ENCODE measurements around the gene PICALM. TPM values are rescaled to one million over a fixed set of nuclear protein-coding genes. Genes with fewer than 3 reads are reported as not detected.

The PICALM gene
- total RNA-seq, 1 donor from 2014 or later = 150 TPM

- H3K4me1 Mint-ChIP-seq = peaks cover 4% of the 10 kb centered on the region
- no peak overlapping the region for H3K27ac Mint-ChIP-seq
- peaks cover 15% of the 10 kb centered on the region for H3K9me3 Mint-ChIP-seq
- H3K27me3 Mint-ChIP-seq (ENCODE audit: low read depth) = no peaks in the 10 kb centered on the region
- TF ChIP-seq CTCF (IDR thresholded peaks at IDR 0.05; ENCODE audit: unreplicated experiment) = no peak
- H3K36me3 Mint-ChIP-seq = no peaks in the 10 kb centered on the region
- DNase-seq (ENCODE audit: low spot score in 2 of 2, unreplicated experiment in 2 of 2) = no peak
- no peak overlapping the region for H3K4me3 Mint-ChIP-seq
Measured at GRCh38 chr11:85945788-85946187, 123.1 kb downstream of the PICALM start.

GRCh38 chr11:85945296-85945695 is 123.6 kb downstream of the PICALM start:
- no peak overlapping the region for H3K27ac Mint-ChIP-seq
- no peak overlapping the region for H3K4me3 Mint-ChIP-seq
- no peak for DNase-seq (ENCODE audit: low spot score in 2 of 2, unreplicated experiment in 2 of 2)
- H3K4me1 Mint-ChIP-seq = peaks cover 4% of the 10 kb centered on the region
- H3K27me3 Mint-ChIP-seq (ENCODE audit: low read depth) = no peaks in the 10 kb centered on the region
- no peak for TF ChIP-seq CTCF (IDR thresholded peaks at IDR 0.05; ENCODE audit: unreplicated experiment)
- no peaks in the 10 kb centered on the region for H3K36me3 Mint-ChIP-seq
- peaks cover 13% of the 10 kb centered on the region for H3K9me3 Mint-ChIP-seq

GRCh38 chr11:85941380-85941973 is 127.4 kb downstream of the PICALM start:
- no peaks in the 10 kb centered on the region for H3K27me3 Mint-ChIP-seq (ENCODE audit: low read depth)
- no peak overlapping the region for H3K4me3 Mint-ChIP-seq
- peaks cover 13% of the 10 kb centered on the region for H3K9me3 Mint-ChIP-seq
- no peaks in the 10 kb centered on the region for H3K4me1 Mint-ChIP-seq
- no peak overlapping the region for H3K27ac Mint-ChIP-seq
- DNase-seq (ENCODE audit: low spot score in 2 of 2, unreplicated experiment in 2 of 2) = no peak
- peak; percentile 39 for TF ChIP-seq CTCF (IDR thresholded peaks at IDR 0.05; ENCODE audit: unreplicated experiment)
- no peaks in the 10 kb centered on the region for H3K36me3 Mint-ChIP-seq

GRCh38 chr11:85939099-85940015 is 129.5 kb downstream of the PICALM start:
- Mint-ChIP-seq H3K4me1 (no peaks in the 10 kb centered on the region), H3K9me3 (no peaks in the 10 kb centered on the region), H3K27ac (no peak overlapping the region), H3K27me3 (ENCODE audit: low read depth) (no peaks in the 10 kb centered on the region), H3K4me3 (no peak overlapping the region), H3K36me3 (no peaks in the 10 kb centered on the region)
- DNase-seq (ENCODE audit: low spot score in 2 of 2, unreplicated experiment in 2 of 2) = no peak
- no peak for TF ChIP-seq CTCF (IDR thresholded peaks at IDR 0.05; ENCODE audit: unreplicated experiment)

- TF ChIP-seq CTCF (IDR thresholded peaks at IDR 0.05; ENCODE audit: unreplicated experiment) = no peak
- DNase-seq (ENCODE audit: low spot score in 2 of 2, unreplicated experiment in 2 of 2) = no peak
- Mint-ChIP-seq H3K27me3 (ENCODE audit: low read depth) (no peaks in the 10 kb centered on the region), H3K9me3 (no peaks in the 10 kb centered on the region), H3K4me3 (no peak overlapping the region), H3K4me1 (no peaks in the 10 kb centered on the region), H3K27ac (no peak overlapping the region), H3K36me3 (no peaks in the 10 kb centered on the region)
Measured at GRCh38 chr11:85937835-85938234, 131.0 kb downstream of the PICALM start.

All from mesothelial cell of epicardium (in vitro differentiated cells).